ENCODE results near the gene MAP2K6.

Gene MAP2K6

GRCh38 chr17:69414408-69415274 is at the start of gene MAP2K6:
Gene MAP2K6, plus strand, starts transcription at chr17:69414697. Its CDS starts 288 bp downstream, at chr17:69414985.
- DNase-seq: peak; percentile 79 to 86

- DNase-seq: no peak
Measured at GRCh38 chr17:69367298-69367697, 47.2 kb upstream of the MAP2K6 start.

GRCh38 chr17:69373069-69373468 is 41.4 kb upstream of the MAP2K6 start:
- no peak for DNase-seq

GRCh38 chr17:69375229-69375628 is 39.3 kb upstream of the MAP2K6 start:
- no peak for DNase-seq

GRCh38 chr17:69388822-69389442 is 25.6 kb upstream of the MAP2K6 start:
- no peak for DNase-seq

GRCh38 chr17:69390795-69391501 is 23.5 kb upstream of the MAP2K6 start:
- no peak for DNase-seq

GRCh38 chr17:69401251-69401650 is 13.2 kb upstream of the MAP2K6 start:
- no peak for DNase-seq

GRCh38 chr17:69402052-69402451 is 12.4 kb upstream of the MAP2K6 start:
- no peak for DNase-seq

GRCh38 chr17:69404399-69404798 is 10.1 kb upstream of the MAP2K6 start:
- DNase-seq: no peak

- no peak for DNase-seq
Measured at GRCh38 chr17:69405096-69405495, 9.4 kb upstream of the MAP2K6 start.

GRCh38 chr17:69406941-69407340 is 7.6 kb upstream of the MAP2K6 start:
- no peak for DNase-seq

- DNase-seq: no peak
Measured at GRCh38 chr17:69407759-69408158, 6.7 kb upstream of the MAP2K6 start.

- no peak for DNase-seq
Measured at GRCh38 chr17:69410671-69411070, 3.8 kb upstream of the MAP2K6 start.

- no peak for DNase-seq
Measured at GRCh38 chr17:69411766-69412165, 2.7 kb upstream of the MAP2K6 start.

GRCh38 chr17:69412251-69412671 is 2.2 kb upstream of the MAP2K6 start:
- no peak for DNase-seq

- DNase-seq: no peak
Measured at GRCh38 chr17:69415431-69415830, 934 bp downstream of the MAP2K6 start.

GRCh38 chr17:69417545-69418483 is 3.3 kb downstream of the MAP2K6 start:
- no peak for DNase-seq

- no peak for DNase-seq
Measured at GRCh38 chr17:69418535-69418934, 4.0 kb downstream of the MAP2K6 start.

- DNase-seq: peak in 1 of 2 experiments; percentile 39
Measured at GRCh38 chr17:69423450-69423849, 9.0 kb downstream of the MAP2K6 start.

- DNase-seq: no peak
Measured at GRCh38 chr17:69424287-69425041, 10.0 kb downstream of the MAP2K6 start.

GRCh38 chr17:69425978-69426377 is 11.5 kb downstream of the MAP2K6 start:
- DNase-seq: no peak
